HEK293 (cell line): ENCODE data around the gene MBTD1.

Source experiments
- BCL11B ChIP-seq: fragments of 450-650 bp; formaldehyde crosslinking; IDR thresholded peaks from 2 replicates; pipeline ENCODE4 v1.5.1; 2016; ENCODE audit warnings: low read depth, missing biosample characterization, missing genetic modification characterization
- FEZF1 ChIP-seq: fragments of 450-650 bp; formaldehyde crosslinking; IDR thresholded peaks from 2 replicates; pipeline ENCODE4 v1.5.1; 2016; ENCODE audit warnings: missing biosample characterization, missing genetic modification characterization
- KLF9 ChIP-seq: fragments of 450-650 bp; formaldehyde crosslinking; IDR thresholded peaks from 2 replicates; pipeline ENCODE4 v1.5.1; 2016; ENCODE audit warnings: missing biosample characterization, missing genetic modification characterization, low read depth
- MEIS1 ChIP-seq: sonication (generic); formaldehyde crosslinking; IDR thresholded peaks from 2 replicates; pipeline ENCODE4 v1.8.1; 2022; ENCODE audit warnings: missing genetic modification reagents, mild to moderate bottlenecking, borderline replicate concordance
- OSR2 ChIP-seq: fragments of 450-650 bp; formaldehyde crosslinking; IDR thresholded peaks from 2 replicates; pipeline ENCODE4 v1.5.1; 2016; ENCODE audit warnings: missing biosample characterization, missing genetic modification characterization
- OVOL3 ChIP-seq: fragments of 450-650 bp; formaldehyde crosslinking; IDR thresholded peaks from 2 replicates; pipeline ENCODE4 v1.5.1; 2016; ENCODE audit warnings: missing biosample characterization, missing genetic modification characterization
- TRIM28 ChIP-seq: IDR thresholded peaks from 2 replicates; pipeline ENCODE4 v1.6.1; 2011; ENCODE audit warnings: low read length, control low read depth, borderline replicate concordance
- ZBTB7A ChIP-seq: fragments of 450-650 bp; formaldehyde crosslinking; IDR thresholded peaks from 2 replicates; pipeline ENCODE4 v1.5.1; 2016; ENCODE audit warnings: low read depth, missing biosample characterization, missing genetic modification characterization
- ZBTB8A ChIP-seq: fragments of 450-650 bp; formaldehyde crosslinking; IDR thresholded peaks from 2 replicates; pipeline ENCODE4 v1.5.1; 2016; ENCODE audit warnings: missing biosample characterization, missing genetic modification characterization
- ZFHX2 ChIP-seq: fragments of 450-650 bp; formaldehyde crosslinking; conservative IDR thresholded peaks from 2 replicates; pipeline ENCODE4 v1.5.1; 2016; ENCODE audit warnings: missing biosample characterization, missing genetic modification characterization
- ZIC2 ChIP-seq: fragments of 450-650 bp; formaldehyde crosslinking; IDR thresholded peaks from 2 replicates; pipeline ENCODE4 v1.5.1; 2016; ENCODE audit warnings: missing biosample characterization, missing genetic modification characterization
- ZNF169 ChIP-seq: fragments of 450-650 bp; formaldehyde crosslinking; IDR thresholded peaks from 2 replicates; pipeline ENCODE4 v1.5.1; 2016; ENCODE audit warnings: missing biosample characterization, missing genetic modification characterization
- ZNF311 ChIP-seq: fragments of 450-650 bp; formaldehyde crosslinking; IDR thresholded peaks from 2 replicates; pipeline ENCODE4 v1.5.1; 2017; ENCODE audit warnings: missing biosample characterization, missing genetic modification characterization, borderline replicate concordance
- ZNF362 ChIP-seq: fragments of 450-650 bp; formaldehyde crosslinking; IDR thresholded peaks from 2 replicates; pipeline ENCODE4 v1.5.1; 2016; ENCODE audit warnings: missing biosample characterization, missing genetic modification characterization
- ZNF366 ChIP-seq: fragments of 450-650 bp; formaldehyde crosslinking; conservative IDR thresholded peaks from 2 replicates; pipeline ENCODE4 v1.5.1; 2016; ENCODE audit warnings: missing biosample characterization, missing genetic modification characterization
- ZNF404 ChIP-seq: fragments of 450-650 bp; formaldehyde crosslinking; IDR thresholded peaks from 2 replicates; pipeline ENCODE4 v1.5.1; 2017; ENCODE audit warnings: missing biosample characterization, missing genetic modification characterization
- ZNF488 ChIP-seq: fragments of 450-650 bp; formaldehyde crosslinking; IDR thresholded peaks from 2 replicates; pipeline ENCODE4 v1.5.1; 2016; ENCODE audit warnings: missing biosample characterization, missing genetic modification characterization
- ZNF501 ChIP-seq: fragments of 450-650 bp; formaldehyde crosslinking; IDR thresholded peaks from 2 replicates; pipeline ENCODE4 v1.5.1; 2016; ENCODE audit warnings: missing biosample characterization, missing genetic modification characterization
- ZNF600 ChIP-seq: fragments of 450-650 bp; formaldehyde crosslinking; IDR thresholded peaks from 2 replicates; pipeline ENCODE4 v1.5.1; 2016; ENCODE audit warnings: missing biosample characterization, missing genetic modification characterization
- ZNF670 ChIP-seq: fragments of 450-650 bp; formaldehyde crosslinking; IDR thresholded peaks from 2 replicates; pipeline ENCODE4 v1.5.1; 2016; ENCODE audit warnings: missing biosample characterization, missing genetic modification characterization, low read depth
- ZSCAN18 ChIP-seq: fragments of 450-650 bp; formaldehyde crosslinking; IDR thresholded peaks from 2 replicates; pipeline ENCODE4 v1.5.1; 2016; ENCODE audit warnings: missing biosample characterization, missing genetic modification characterization
- TF ChIP-seq, protein P1 (sequence below): fragments of 450-650 bp; formaldehyde crosslinking; IDR thresholded peaks from 2 replicates; pipeline ENCODE4 v1.5.1; 2016; ENCODE audit warnings: missing biosample characterization, missing genetic modification characterization
- TF ChIP-seq, protein P2 (sequence below): fragments of 450-650 bp; formaldehyde crosslinking; IDR thresholded peaks from 2 replicates; pipeline ENCODE4 v1.5.1; 2016; ENCODE audit warnings: missing biosample characterization, missing genetic modification characterization
- TF ChIP-seq, protein P3 (sequence below): fragments of 450-650 bp; formaldehyde crosslinking; IDR thresholded peaks from 2 replicates; pipeline ENCODE4 v1.5.1; 2016; ENCODE audit warnings: missing biosample characterization, missing genetic modification characterization, low read depth
- TF ChIP-seq, protein P4 (sequence below): fragments of 450-650 bp; formaldehyde crosslinking; IDR thresholded peaks from 2 replicates; pipeline ENCODE4 v1.5.1; 2016; ENCODE audit warnings: missing biosample characterization, missing genetic modification characterization

The MBTD1 gene

GRCh38 chr17:51260237-51261023 lies 581 bp upstream of the MBTD1 start, which contains the start of gene UTP18 (continued):
- TF ChIP-seq ZNF362 (tag by site-specific recombination) (no peak), ZFHX2 (peak; percentile 80), ZNF488 (tag by site-specific recombination) (no peak), OVOL3 (tag by site-specific recombination) (no peak), ZNF670 (tag by site-specific recombination) (no peak), ZNF404 (tag by site-specific recombination) (no peak), BCL11B (no peak), ZNF366 (tag by site-specific recombination) (peak; percentile 31; the same call in 1 of the 2 replicates), ZNF169 (no peak), TRIM28 (no peak), FEZF1 (tag by site-specific recombination) (no peak), MEIS1 (CRISPR knock-in tag) (no peak), ZBTB8A (tag by site-specific recombination) (peak; percentile 71), OSR2 (tag by site-specific recombination) (0 out of 2 replicates have a peak, but pooled peaks have one; percentile 10), ZNF311 (no peak), ZNF600 (tag by site-specific recombination) (peak; percentile 92; the same call in 1 of the 2 replicates), ZSCAN18 (tag by site-specific recombination) (0 out of 2 replicates have a peak, but pooled peaks have one; percentile 15), ZNF501 (tag by site-specific recombination) (peak; percentile 75), KLF9 (peak; percentile 64), ZIC2 (tag by site-specific recombination) (no peak), ZBTB7A (tag by site-specific recombination) (peak; percentile 78; the same call in 1 of the 2 replicates)
- TF ChIP-seq, protein P1, sequence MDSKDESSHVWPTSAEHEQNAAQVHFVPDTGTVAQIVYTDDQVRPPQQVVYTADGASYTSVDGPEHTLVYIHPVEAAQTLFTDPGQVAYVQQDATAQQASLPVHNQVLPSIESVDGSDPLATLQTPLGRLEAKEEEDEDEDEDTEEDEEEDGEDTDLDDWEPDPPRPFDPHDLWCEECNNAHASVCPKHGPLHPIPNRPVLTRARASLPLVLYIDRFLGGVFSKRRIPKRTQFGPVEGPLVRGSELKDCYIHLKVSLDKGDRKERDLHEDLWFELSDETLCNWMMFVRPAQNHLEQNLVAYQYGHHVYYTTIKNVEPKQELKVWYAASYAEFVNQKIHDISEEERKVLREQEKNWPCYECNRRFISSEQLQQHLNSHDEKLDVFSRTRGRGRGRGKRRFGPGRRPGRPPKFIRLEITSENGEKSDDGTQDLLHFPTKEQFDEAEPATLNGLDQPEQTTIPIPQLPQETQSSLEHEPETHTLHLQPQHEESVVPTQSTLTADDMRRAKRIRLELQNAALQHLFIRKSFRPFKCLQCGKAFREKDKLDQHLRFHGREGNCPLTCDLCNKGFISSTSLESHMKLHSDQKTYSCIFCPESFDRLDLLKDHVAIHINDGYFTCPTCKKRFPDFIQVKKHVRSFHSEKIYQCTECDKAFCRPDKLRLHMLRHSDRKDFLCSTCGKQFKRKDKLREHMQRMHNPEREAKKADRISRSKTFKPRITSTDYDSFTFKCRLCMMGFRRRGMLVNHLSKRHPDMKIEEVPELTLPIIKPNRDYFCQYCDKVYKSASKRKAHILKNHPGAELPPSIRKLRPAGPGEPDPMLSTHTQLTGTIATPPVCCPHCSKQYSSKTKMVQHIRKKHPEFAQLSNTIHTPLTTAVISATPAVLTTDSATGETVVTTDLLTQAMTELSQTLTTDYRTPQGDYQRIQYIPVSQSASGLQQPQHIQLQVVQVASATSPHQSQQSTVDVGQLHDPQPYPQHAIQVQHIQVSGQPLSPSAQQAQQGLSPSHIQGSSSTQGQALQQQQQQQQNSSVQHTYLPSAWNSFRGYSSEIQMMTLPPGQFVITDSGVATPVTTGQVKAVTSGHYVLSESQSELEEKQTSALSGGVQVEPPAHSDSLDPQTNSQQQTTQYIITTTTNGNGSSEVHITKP (tag by site-specific recombination), result peak; percentile 100
- TF ChIP-seq, protein P2, sequence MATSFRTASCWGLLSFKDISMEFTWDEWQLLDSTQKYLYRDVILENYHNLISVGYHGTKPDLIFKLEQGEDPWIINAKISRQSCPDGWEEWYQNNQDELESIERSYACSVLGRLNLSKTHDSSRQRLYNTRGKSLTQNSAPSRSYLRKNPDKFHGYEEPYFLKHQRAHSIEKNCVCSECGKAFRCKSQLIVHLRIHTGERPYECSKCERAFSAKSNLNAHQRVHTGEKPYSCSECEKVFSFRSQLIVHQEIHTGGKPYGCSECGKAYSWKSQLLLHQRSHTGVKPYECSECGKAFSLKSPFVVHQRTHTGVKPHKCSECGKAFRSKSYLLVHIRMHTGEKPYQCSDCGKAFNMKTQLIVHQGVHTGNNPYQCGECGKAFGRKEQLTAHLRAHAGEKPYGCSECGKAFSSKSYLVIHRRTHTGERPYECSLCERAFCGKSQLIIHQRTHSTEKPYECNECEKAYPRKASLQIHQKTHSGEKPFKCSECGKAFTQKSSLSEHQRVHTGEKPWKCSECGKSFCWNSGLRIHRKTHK (tag by site-specific recombination), result no peak
- TF ChIP-seq, protein P3, sequence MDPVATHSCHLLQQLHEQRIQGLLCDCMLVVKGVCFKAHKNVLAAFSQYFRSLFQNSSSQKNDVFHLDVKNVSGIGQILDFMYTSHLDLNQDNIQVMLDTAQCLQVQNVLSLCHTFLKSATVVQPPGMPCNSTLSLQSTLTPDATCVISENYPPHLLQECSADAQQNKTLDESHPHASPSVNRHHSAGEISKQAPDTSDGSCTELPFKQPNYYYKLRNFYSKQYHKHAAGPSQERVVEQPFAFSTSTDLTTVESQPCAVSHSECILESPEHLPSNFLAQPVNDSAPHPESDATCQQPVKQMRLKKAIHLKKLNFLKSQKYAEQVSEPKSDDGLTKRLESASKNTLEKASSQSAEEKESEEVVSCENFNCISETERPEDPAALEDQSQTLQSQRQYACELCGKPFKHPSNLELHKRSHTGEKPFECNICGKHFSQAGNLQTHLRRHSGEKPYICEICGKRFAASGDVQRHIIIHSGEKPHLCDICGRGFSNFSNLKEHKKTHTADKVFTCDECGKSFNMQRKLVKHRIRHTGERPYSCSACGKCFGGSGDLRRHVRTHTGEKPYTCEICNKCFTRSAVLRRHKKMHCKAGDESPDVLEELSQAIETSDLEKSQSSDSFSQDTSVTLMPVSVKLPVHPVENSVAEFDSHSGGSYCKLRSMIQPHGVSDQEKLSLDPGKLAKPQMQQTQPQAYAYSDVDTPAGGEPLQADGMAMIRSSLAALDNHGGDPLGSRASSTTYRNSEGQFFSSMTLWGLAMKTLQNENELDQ (tag by site-specific recombination), result no peak
- TF ChIP-seq, protein P4, sequence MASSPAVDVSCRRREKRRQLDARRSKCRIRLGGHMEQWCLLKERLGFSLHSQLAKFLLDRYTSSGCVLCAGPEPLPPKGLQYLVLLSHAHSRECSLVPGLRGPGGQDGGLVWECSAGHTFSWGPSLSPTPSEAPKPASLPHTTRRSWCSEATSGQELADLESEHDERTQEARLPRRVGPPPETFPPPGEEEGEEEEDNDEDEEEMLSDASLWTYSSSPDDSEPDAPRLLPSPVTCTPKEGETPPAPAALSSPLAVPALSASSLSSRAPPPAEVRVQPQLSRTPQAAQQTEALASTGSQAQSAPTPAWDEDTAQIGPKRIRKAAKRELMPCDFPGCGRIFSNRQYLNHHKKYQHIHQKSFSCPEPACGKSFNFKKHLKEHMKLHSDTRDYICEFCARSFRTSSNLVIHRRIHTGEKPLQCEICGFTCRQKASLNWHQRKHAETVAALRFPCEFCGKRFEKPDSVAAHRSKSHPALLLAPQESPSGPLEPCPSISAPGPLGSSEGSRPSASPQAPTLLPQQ (tag by site-specific recombination), result no peak
